ENCODE measurements around the gene PROM1. TPM values are rescaled to one million over a fixed set of nuclear protein-coding genes. Genes with fewer than 3 reads are reported as not detected.

Gene PROM1
- total RNA-seq, 1 experiment from 2014 or later: 65.1 TPM

DNA sequence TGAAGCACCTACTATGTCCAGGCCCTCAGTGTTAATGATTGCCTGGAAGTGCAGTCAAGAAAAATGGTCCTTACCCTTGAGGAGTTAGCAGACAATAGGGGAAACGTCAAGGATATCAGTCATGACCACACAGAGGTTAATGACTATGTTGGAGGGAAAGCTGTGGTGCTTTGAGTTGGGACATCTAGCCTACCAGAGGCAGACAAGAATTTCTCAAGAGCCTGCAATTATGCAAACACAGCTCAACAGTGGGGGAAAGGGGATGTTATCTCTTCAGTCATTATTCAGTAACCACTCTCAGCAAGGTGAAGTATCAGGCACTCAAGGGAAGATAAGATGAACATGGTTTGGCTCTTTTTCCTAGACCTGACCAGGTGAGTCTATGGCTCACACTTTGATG is 138.3 kb downstream of the PROM1 start:
- Mint-ChIP-seq H3K9me3 (peaks cover 5% of the 10 kb centered on the region; the same call in 1 of the 2 replicates), H3K27me3 (ENCODE audit: low read depth) (no peaks in the 10 kb centered on the region), H3K4me1 (no peaks in the 10 kb centered on the region), H3K27ac (no peak overlapping the region), H3K4me3 (no peak overlapping the region), H3K36me3 (no peaks in the 10 kb centered on the region)
- TF ChIP-seq NR2C2 (CRISPR knock-in tag; IDR thresholded peaks at IDR 0.05) (no peak), ZNF396 (CRISPR knock-in tag; IDR thresholded peaks at IDR 0.05; ENCODE audit: borderline replicate concordance) (no peak), SMAD4 (CRISPR knock-in tag; IDR thresholded peaks at IDR 0.05) (no peak), IRF1 (CRISPR knock-in tag; IDR thresholded peaks at IDR 0.05) (no peak), TEAD4 (CRISPR knock-in tag; IDR thresholded peaks at IDR 0.05) (no peak), ELF4 (CRISPR knock-in tag; IDR thresholded peaks at IDR 0.05; ENCODE audit: low read depth) (no peak), ATF2 (CRISPR knock-in tag; IDR thresholded peaks at IDR 0.05; ENCODE audit: borderline replicate concordance, low read depth) (no peak), ZNF121 (CRISPR knock-in tag; IDR thresholded peaks at IDR 0.05) (no peak), KAT7 (CRISPR knock-in tag; IDR thresholded peaks at IDR 0.05; ENCODE audit: borderline replicate concordance) (no peak), ZNF138 (CRISPR knock-in tag; conservative IDR thresholded peaks at IDR 0.05) (no peak), ZBTB21 (CRISPR knock-in tag; IDR thresholded peaks at IDR 0.05; ENCODE audit: borderline replicate concordance) (no peak)
- TF ChIP-seq, protein P1, sequence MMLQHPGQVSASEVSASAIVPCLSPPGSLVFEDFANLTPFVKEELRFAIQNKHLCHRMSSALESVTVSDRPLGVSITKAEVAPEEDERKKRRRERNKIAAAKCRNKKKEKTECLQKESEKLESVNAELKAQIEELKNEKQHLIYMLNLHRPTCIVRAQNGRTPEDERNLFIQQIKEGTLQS (CRISPR knock-in tag; conservative IDR thresholded peaks at IDR 0.05): no peak
- TF ChIP-seq, protein P2, sequence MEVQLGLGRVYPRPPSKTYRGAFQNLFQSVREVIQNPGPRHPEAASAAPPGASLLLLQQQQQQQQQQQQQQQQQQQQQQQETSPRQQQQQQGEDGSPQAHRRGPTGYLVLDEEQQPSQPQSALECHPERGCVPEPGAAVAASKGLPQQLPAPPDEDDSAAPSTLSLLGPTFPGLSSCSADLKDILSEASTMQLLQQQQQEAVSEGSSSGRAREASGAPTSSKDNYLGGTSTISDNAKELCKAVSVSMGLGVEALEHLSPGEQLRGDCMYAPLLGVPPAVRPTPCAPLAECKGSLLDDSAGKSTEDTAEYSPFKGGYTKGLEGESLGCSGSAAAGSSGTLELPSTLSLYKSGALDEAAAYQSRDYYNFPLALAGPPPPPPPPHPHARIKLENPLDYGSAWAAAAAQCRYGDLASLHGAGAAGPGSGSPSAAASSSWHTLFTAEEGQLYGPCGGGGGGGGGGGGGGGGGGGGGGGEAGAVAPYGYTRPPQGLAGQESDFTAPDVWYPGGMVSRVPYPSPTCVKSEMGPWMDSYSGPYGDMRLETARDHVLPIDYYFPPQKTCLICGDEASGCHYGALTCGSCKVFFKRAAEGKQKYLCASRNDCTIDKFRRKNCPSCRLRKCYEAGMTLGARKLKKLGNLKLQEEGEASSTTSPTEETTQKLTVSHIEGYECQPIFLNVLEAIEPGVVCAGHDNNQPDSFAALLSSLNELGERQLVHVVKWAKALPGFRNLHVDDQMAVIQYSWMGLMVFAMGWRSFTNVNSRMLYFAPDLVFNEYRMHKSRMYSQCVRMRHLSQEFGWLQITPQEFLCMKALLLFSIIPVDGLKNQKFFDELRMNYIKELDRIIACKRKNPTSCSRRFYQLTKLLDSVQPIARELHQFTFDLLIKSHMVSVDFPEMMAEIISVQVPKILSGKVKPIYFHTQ (CRISPR knock-in tag; IDR thresholded peaks at IDR 0.05): no peak
- CTCF ChIA-PET: interaction anchor here (1.1 kb wide), 1 partner anchor 63 kb away, joined by 3 read pairs; no protein-coding TSS in a partner anchor
- ATAC-seq (no peak), DNase-seq (ENCODE audit: low spot score) (no peak)
- POLR2A ChIA-PET: no interaction called here

- Mint-ChIP-seq H3K4me3 (no peak overlapping the region), H3K27ac (no peak overlapping the region), H3K4me1 (no peaks in the 10 kb centered on the region), H3K27me3 (ENCODE audit: low read depth) (no peaks in the 10 kb centered on the region), H3K36me3 (no peaks in the 10 kb centered on the region), H3K9me3 (peaks cover 5% of the 10 kb centered on the region; the same call in 1 of the 2 replicates)
- POLR2A ChIA-PET: no interaction called here
- DNase-seq (ENCODE audit: low spot score): no peak
- CTCF ChIA-PET: interaction anchor here (1.1 to 1.9 kb wide), 2 partner anchors 63 to 139 kb away, joined by 3 to 6 read pairs; no protein-coding TSS in a partner anchor
- no peak for ATAC-seq
- no peak for TF ChIP-seq JUN (CRISPR knock-in tag; IDR thresholded peaks at IDR 0.05)
- TF ChIP-seq KAT7 (CRISPR knock-in tag; IDR thresholded peaks at IDR 0.05; ENCODE audit: borderline replicate concordance): no peak
- no peak for TF ChIP-seq IRF1 (CRISPR knock-in tag; IDR thresholded peaks at IDR 0.05)
- no peak for TF ChIP-seq ZBTB21 (CRISPR knock-in tag; IDR thresholded peaks at IDR 0.05; ENCODE audit: borderline replicate concordance)
- TF ChIP-seq, protein P3, sequence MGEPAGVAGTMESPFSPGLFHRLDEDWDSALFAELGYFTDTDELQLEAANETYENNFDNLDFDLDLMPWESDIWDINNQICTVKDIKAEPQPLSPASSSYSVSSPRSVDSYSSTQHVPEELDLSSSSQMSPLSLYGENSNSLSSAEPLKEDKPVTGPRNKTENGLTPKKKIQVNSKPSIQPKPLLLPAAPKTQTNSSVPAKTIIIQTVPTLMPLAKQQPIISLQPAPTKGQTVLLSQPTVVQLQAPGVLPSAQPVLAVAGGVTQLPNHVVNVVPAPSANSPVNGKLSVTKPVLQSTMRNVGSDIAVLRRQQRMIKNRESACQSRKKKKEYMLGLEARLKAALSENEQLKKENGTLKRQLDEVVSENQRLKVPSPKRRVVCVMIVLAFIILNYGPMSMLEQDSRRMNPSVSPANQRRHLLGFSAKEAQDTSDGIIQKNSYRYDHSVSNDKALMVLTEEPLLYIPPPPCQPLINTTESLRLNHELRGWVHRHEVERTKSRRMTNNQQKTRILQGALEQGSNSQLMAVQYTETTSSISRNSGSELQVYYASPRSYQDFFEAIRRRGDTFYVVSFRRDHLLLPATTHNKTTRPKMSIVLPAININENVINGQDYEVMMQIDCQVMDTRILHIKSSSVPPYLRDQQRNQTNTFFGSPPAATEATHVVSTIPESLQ (CRISPR knock-in tag; IDR thresholded peaks at IDR 0.05): no peak
- TF ChIP-seq ZNF219 (CRISPR knock-in tag; IDR thresholded peaks at IDR 0.05; ENCODE audit: borderline replicate concordance): no peak
- no peak for TF ChIP-seq CBFB (CRISPR knock-in tag; IDR thresholded peaks at IDR 0.05; ENCODE audit: low read depth)
- TF ChIP-seq, protein P4, sequence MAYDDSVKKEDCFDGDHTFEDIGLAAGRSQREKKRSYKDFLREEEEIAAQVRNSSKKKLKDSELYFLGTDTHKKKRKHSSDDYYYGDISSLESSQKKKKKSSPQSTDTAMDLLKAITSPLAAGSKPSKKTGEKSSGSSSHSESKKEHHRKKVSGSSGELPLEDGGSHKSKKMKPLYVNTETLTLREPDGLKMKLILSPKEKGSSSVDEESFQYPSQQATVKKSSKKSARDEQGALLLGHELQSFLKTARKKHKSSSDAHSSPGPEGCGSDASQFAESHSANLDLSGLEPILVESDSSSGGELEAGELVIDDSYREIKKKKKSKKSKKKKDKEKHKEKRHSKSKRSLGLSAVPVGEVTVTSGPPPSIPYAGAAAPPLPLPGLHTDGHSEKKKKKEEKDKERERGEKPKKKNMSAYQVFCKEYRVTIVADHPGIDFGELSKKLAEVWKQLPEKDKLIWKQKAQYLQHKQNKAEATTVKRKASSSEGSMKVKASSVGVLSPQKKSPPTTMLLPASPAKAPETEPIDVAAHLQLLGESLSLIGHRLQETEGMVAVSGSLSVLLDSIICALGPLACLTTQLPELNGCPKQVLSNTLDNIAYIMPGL (CRISPR knock-in tag; IDR thresholded peaks at IDR 0.05): no peak
- TF ChIP-seq GABPB1 (CRISPR knock-in tag; IDR thresholded peaks at IDR 0.05): no peak
- TF ChIP-seq IRF2 (CRISPR knock-in tag; IDR thresholded peaks at IDR 0.05; ENCODE audit: borderline replicate concordance, low read depth): no peak
- no peak for TF ChIP-seq MAX (CRISPR knock-in tag; IDR thresholded peaks at IDR 0.05)
- no peak for TF ChIP-seq EMX1 (CRISPR knock-in tag; IDR thresholded peaks at IDR 0.05)
- no peak for TF ChIP-seq TCF7 (CRISPR knock-in tag; IDR thresholded peaks at IDR 0.05; ENCODE audit: low read depth)
These were observed 138.9 kb downstream of the PROM1 start for GRCh38 chr4:15944895-15945294.
